Natural killer cell (primary cell): ENCODE results near the gene DACT3. TPM values are rescaled to one million over a fixed set of nuclear protein-coding genes. Genes with fewer than 3 reads are reported as not detected.

Experiments used
- ATAC-seq, 3 donors: fragments of 150-1000 bp in 2 of 3; fragments of 200-7000 bp in 1 of 3; cut with Tn5 transposase; 1 replicate in 1 of 3; 2 replicates in 2 of 3; pipeline ENCODE4 v1.10.0; 2021; ENCODE audit warnings: mild to moderate bottlenecking in 2 of 3, moderate library complexity in 2 of 3
- DNase-seq, 2 donors: peaks; one replicate each; pipeline versions ENCODE4 v3.0.0 to v3.0.0-alpha.2; 2013 to 2021; ENCODE audit warnings: mixed read lengths in 1 of 2
- H3K27ac ChIP-seq: one replicate; pipeline ENCODE4 v1.5.1; 2013; ENCODE audit warnings: mild to moderate bottlenecking, low read length
- H3K27me3 ChIP-seq: one replicate; pipeline ENCODE4 v1.6.1; 2013; ENCODE audit warnings: low read length; ENCODE audit not compliant: control insufficient read depth, insufficient read depth
- H3K36me3 ChIP-seq: one replicate; pipeline ENCODE4 v1.6.1; 2013; ENCODE audit warnings: low read length; ENCODE audit not compliant: control insufficient read depth, insufficient read depth
- H3K4me1 ChIP-seq: one replicate; pipeline ENCODE4 v1.6.1; 2013; ENCODE audit warnings: low read length; ENCODE audit not compliant: control insufficient read depth, insufficient read depth
- H3K4me3 ChIP-seq: one replicate; pipeline ENCODE4 v1.5.1; 2013; ENCODE audit warnings: low read length
- H3K9me3 ChIP-seq: one replicate; pipeline ENCODE4 v1.6.1; 2013; ENCODE audit warnings: low read length; ENCODE audit not compliant: control insufficient read depth, insufficient read depth
- H3K27ac Mint-ChIP-seq, 2 donors: one replicate each; pipeline ENCODE4 v1.8.0; 2022; ENCODE audit warnings: mild to moderate bottlenecking in 2 of 2, mixed read lengths in 2 of 2, moderate library complexity in 1 of 2
- H3K27me3 Mint-ChIP-seq, 2 donors: one replicate each; pipeline ENCODE4 v1.8.0; 2022; ENCODE audit warnings: low read depth in 2 of 2, mixed read lengths in 2 of 2
- H3K36me3 Mint-ChIP-seq: one replicate; pipeline ENCODE4 v1.8.0; 2022; ENCODE audit warnings: mixed read lengths
- H3K4me1 Mint-ChIP-seq, 2 donors: one replicate each; pipeline ENCODE4 v1.8.0; 2022; ENCODE audit warnings: mixed read lengths in 2 of 2
- H3K4me3 Mint-ChIP-seq: one replicate; pipeline ENCODE4 v1.8.0; 2022; ENCODE audit warnings: mild to moderate bottlenecking, moderate library complexity, mixed read lengths
- H3K9me3 Mint-ChIP-seq, 2 donors: one replicate each; pipeline ENCODE4 v1.8.0; 2022; ENCODE audit warnings: mixed read lengths in 2 of 2
- WGBS: methylation state at CpG from one replicate; pipeline ENCODE4 v1.1.7; 2013; ENCODE audit warnings: missing lambda C conversion rate; ENCODE audit not compliant: insufficient coverage; 5-methylcytosine and 5-hydroxymethylcytosine counted together
- intact Hi-C: fragments of 100-400 bp; cut with micrococcal nuclease; formaldehyde crosslinking; loops from one replicate; pipeline ENCODE4 v1.14.2; 2022
- total RNA-seq, 4 donors: library from RNA; stranded (reverse); fragments of 120-200 nt in 1 of 4; gene quantifications; one replicate each; pipeline versions ENCODE4 v1.2.3 to v1.2.4, GENCODE V29; 2013 to 2022
- TF ChIP-seq, protein P1 (sequence below): fragments of 200-600 bp; IDR thresholded peaks from one replicate; pipeline ENCODE4 v1.8.0; 2022; ENCODE audit warnings: antibody characterized with exemption

The DACT3 gene
- total RNA-seq, 3 donors from 2014 or later (not counting 1 experiment from before 2014, with no cell fraction given) = 0.14 to 0.20 TPM; not detected in 1

GRCh38 chr19:46610413-46610775, 50.6 kb downstream of the DACT3 start:
- Histone ChIP-seq H3K4me1 (peaks cover 30% of the 10 kb centered on the region), H3K4me3 (no peak overlapping the region), H3K36me3 (peaks cover 43% of the 10 kb centered on the region), H3K27me3 (no peaks in the 10 kb centered on the region), H3K27ac (no peak overlapping the region), H3K9me3 (no peaks in the 10 kb centered on the region)
- Mint-ChIP-seq H3K27ac (peak overlapping the region in 1 of 2 donors; percentile 78), H3K9me3 (no peaks in the 10 kb centered on the region), H3K27me3 (peaks cover 0 to 2% of the 10 kb centered on the region in 2 donors), H3K4me1 (peaks cover 32 to 37% of the 10 kb centered on the region in 2 donors), H3K4me3 (no peak overlapping the region), H3K36me3 (peaks cover 22% of the 10 kb centered on the region)
- ATAC-seq (no peak), DNase-seq (no peak)
- WGBS = 80% methylated on average over 3 of the region's 5 CpGs
- TF ChIP-seq, protein P1, sequence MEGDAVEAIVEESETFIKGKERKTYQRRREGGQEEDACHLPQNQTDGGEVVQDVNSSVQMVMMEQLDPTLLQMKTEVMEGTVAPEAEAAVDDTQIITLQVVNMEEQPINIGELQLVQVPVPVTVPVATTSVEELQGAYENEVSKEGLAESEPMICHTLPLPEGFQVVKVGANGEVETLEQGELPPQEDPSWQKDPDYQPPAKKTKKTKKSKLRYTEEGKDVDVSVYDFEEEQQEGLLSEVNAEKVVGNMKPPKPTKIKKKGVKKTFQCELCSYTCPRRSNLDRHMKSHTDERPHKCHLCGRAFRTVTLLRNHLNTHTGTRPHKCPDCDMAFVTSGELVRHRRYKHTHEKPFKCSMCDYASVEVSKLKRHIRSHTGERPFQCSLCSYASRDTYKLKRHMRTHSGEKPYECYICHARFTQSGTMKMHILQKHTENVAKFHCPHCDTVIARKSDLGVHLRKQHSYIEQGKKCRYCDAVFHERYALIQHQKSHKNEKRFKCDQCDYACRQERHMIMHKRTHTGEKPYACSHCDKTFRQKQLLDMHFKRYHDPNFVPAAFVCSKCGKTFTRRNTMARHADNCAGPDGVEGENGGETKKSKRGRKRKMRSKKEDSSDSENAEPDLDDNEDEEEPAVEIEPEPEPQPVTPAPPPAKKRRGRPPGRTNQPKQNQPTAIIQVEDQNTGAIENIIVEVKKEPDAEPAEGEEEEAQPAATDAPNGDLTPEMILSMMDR = no peak
- intact Hi-C loops = no loop called here

DNA sequence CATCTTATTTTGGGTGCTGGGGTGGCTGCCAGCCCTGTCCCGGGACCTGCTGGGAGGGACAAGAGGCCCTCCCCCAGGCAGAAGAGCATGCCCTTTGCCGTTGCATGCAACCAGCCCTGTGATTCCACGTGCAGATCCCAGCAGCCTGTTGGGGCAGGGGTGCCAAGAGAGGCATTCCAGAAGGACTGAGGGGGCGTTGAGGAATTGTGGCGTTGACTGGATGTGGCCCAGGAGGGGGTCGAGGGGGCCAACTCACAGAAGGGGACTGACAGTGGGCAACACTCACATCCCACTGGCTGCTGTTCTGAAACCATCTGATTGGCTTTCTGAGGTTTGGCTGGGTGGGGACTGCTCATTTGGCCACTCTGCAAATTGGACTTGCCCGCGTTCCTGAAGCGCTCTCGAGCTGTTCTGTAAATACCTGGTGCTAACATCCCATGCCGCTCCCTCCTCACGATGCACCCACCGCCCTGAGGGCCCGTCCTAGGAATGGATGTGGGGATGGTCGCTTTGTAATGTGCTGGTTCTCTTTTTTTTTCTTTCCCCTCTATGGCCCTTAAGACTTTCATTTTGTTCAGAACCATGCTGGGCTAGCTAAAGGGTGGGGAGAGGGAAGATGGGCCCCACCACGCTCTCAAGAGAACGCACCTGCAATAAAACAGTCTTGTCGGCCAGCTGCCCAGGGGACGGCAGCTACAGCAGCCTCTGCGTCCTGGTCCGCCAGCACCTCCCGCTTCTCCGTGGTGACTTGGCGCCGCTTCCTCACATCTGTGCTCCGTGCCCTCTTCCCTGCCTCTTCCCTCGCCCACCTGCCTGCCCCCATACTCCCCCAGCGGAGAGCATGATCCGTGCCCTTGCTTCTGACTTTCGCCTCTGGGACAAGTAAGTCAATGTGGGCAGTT, 51.2 kb downstream of the DACT3 start:
- Histone ChIP-seq H3K4me1 (peaks cover 30% of the 10 kb centered on the region), H3K36me3 (peaks cover 45% of the 10 kb centered on the region), H3K27ac (no peak overlapping the region), H3K9me3 (no peaks in the 10 kb centered on the region), H3K27me3 (no peaks in the 10 kb centered on the region), H3K4me3 (no peak overlapping the region)
- DNase-seq (peak in 1 of 2 donors; percentile 7), ATAC-seq (no peak)
- TF ChIP-seq, protein P1 = no peak
- Mint-ChIP-seq H3K36me3 (peaks cover 22% of the 10 kb centered on the region), H3K27ac (peak overlapping the region in 1 of 2 donors; percentile 47), H3K4me1 (peaks cover 32 to 37% of the 10 kb centered on the region in 2 donors), H3K4me3 (no peak overlapping the region), H3K9me3 (no peaks in the 10 kb centered on the region), H3K27me3 (peaks cover 0 to 2% of the 10 kb centered on the region in 2 donors)
- intact Hi-C loops = no loop called here
- 94% methylated on average over 25 of the region's 30 CpGs for WGBS

- Histone ChIP-seq H3K27me3 (no peaks in the 10 kb centered on the region), H3K36me3 (peaks cover 47% of the 10 kb centered on the region), H3K9me3 (no peaks in the 10 kb centered on the region), H3K4me1 (peaks cover 28% of the 10 kb centered on the region), H3K4me3 (no peak overlapping the region), H3K27ac (no peak overlapping the region)
- TF ChIP-seq, protein P1 = no peak
- Mint-ChIP-seq H3K4me3 (no peak overlapping the region), H3K9me3 (no peaks in the 10 kb centered on the region), H3K27me3 (no peaks in the 10 kb centered on the region), H3K36me3 (peaks cover 22% of the 10 kb centered on the region), H3K4me1 (peaks cover 27 to 30% of the 10 kb centered on the region in 2 donors), H3K27ac (no peak overlapping the region)
- WGBS = 97% methylated on average over 27 of the region's 27 CpGs
- intact Hi-C loops = no loop called here
- ATAC-seq (no peak), DNase-seq (no peak)
Measured at GRCh38 chr19:46608581-46609345, 52.2 kb downstream of the DACT3 start.
